Sigmoid colon (tissue), 7 donors: ENCODE measurements around the gene NMT1. TPM values are rescaled to one million over a fixed set of nuclear protein-coding genes. Genes with fewer than 3 reads are reported as not detected.
A peak's percentile ranks its signal among the peaks of the same experiment; 100 is the strongest.

Experiments used
- DNase-seq: peaks from one replicate; pipeline ENCODE4 v3.0.0-alpha.2; 2019
- H3K27ac ChIP-seq, 4 donors: fragments of 200-600 bp; sonication (generic); one replicate each; pipeline ENCODE4 v1.5.1; 2016 to 2019; ENCODE audit warnings: mild to moderate bottlenecking in 1 of 4
- H3K27me3 ChIP-seq, 3 donors: fragments of 200-600 bp; sonication (generic); one replicate each; pipeline ENCODE4 v1.5.1; 2019; ENCODE audit warnings: mild to moderate bottlenecking in 1 of 3
- H3K36me3 ChIP-seq, 4 donors: fragments of 200-600 bp; sonication (generic); one replicate each; pipeline ENCODE4 v1.5.1; 2016 to 2019
- H3K4me1 ChIP-seq, 4 donors: fragments of 200-600 bp; sonication (generic); one replicate each; pipeline ENCODE4 v1.5.1; 2017 to 2019
- H3K4me3 ChIP-seq, 4 donors: fragments of 200-600 bp; sonication (generic); one replicate each; pipeline ENCODE4 v1.5.1; 2017 to 2019; ENCODE audit warnings: mild to moderate bottlenecking in 2 of 4, moderate library complexity in 1 of 4
- H3K9me3 ChIP-seq, 4 donors: fragments of 200-600 bp in 3 of 4; sonication (generic) in 3 of 4; one replicate each; pipeline versions ENCODE4 v1.5.1 to v1.6.1; 2013 to 2019
- EP300 ChIP-seq, 4 donors: sonication (generic); formaldehyde crosslinking; IDR thresholded peaks; one replicate each; pipeline ENCODE4 v1.6.1; 2017; ENCODE audit warnings: antibody characterized with exemption in 4 of 4
- POLR2A ChIP-seq, 2 donors: fragments of 450-650 bp; IDR thresholded peaks; one replicate each; pipeline ENCODE4 v1.6.1; 2016; ENCODE audit warnings: antibody characterized with exemption in 2 of 2, mild to moderate bottlenecking in 2 of 2, moderate library complexity in 2 of 2
- POLR2AphosphoS5 ChIP-seq, 4 donors: sonication (generic); formaldehyde crosslinking; IDR thresholded peaks; one replicate each; pipeline ENCODE4 v1.6.1; 2017; ENCODE audit warnings: antibody characterized with exemption in 4 of 4
- WGBS, 2 donors: extraction: QIAGEN DNeasy Blood & Tissue Kit; methylation state at CpG; one replicate each; pipeline ENCODE4 v1.1.7; 2013; 5-methylcytosine and 5-hydroxymethylcytosine counted together
- intact Hi-C: fragments of 100-400 bp; cut with DNase I; formaldehyde crosslinking; loops from one replicate; pipeline ENCODE4 v1.15.1; 2023
- polyA plus RNA-seq, 3 donors: library from polyadenylated mRNA; stranded (reverse); fragments of 200-250 nt; gene quantifications; one replicate each; pipeline ENCODE4 v1.2.3, GENCODE V29; 2013
- total RNA-seq, 4 donors: library from RNA; depleted of rRNA; stranded (reverse); fragments of >200 nt; gene quantifications; one replicate each; pipeline ENCODE4 v1.1.0, GENCODE V29; 2016
- TF ChIP-seq, protein P1 (sequence below), 4 experiments: fragments of 450-650 bp in 3 of 4; fragments of 200-600 bp in 1 of 4; IDR thresholded peaks; one replicate each; pipeline ENCODE4 v1.5.1; 2016 to 2019; ENCODE audit warnings: antibody characterized with exemption in 4 of 4, mild to moderate bottlenecking in 3 of 4, moderate library complexity in 2 of 4
- donor health status: healthy with polysubstance abuse.
- donor health status: Bipolar disorder and iron deficiency.
- donor health status: healthy.

NMT1 gene
- total and polyA plus RNA-seq, 7 donors: 13.2 to 59.2 (median 41.0) TPM

- Histone ChIP-seq H3K4me3 (no peak overlapping the region), H3K36me3 (peaks cover 16 to 74% (median 51%) of the 10 kb centered on the region in 4 donors), H3K27me3 (no peaks in the 10 kb centered on the region), H3K4me1 (peaks cover 0 to 66% (median 54%) of the 10 kb centered on the region in 4 donors), H3K9me3 (no peaks in the 10 kb centered on the region), H3K27ac (peak overlapping the region; percentile 41 to 87 (median 84))
- intact Hi-C loops: no loop called here
- WGBS, 2 donors: 57 to 82% methylated on average over 12 of the region's 12 CpGs
- DNase-seq: no peak
- TF ChIP-seq POLR2AphosphoS5 (IDR thresholded peaks at IDR 0.05): peak in 1 of 4 donors; percentile 3
- TF ChIP-seq EP300 (IDR thresholded peaks at IDR 0.05): no peak
Observed at GRCh38 chr17:45108595-45109521, 47.7 kb downstream of the NMT1 start.

- Histone ChIP-seq H3K27me3 (no peaks in the 10 kb centered on the region), H3K4me1 (peaks cover 0 to 58% (median 50%) of the 10 kb centered on the region in 4 donors), H3K9me3 (no peaks in the 10 kb centered on the region), H3K36me3 (peaks cover 0 to 65% (median 37%) of the 10 kb centered on the region in 4 donors), H3K4me3 (no peak overlapping the region), H3K27ac (peak overlapping the region; percentile 81 to 87 (median 84))
- WGBS, 2 donors: 86 to 89% methylated on average over 16 of the region's 16 CpGs
- TF ChIP-seq POLR2A (IDR thresholded peaks at IDR 0.05): no peak
- TF ChIP-seq POLR2AphosphoS5 (IDR thresholded peaks at IDR 0.05): peak in 1 of 4 donors; percentile 9
- no peak for TF ChIP-seq EP300 (IDR thresholded peaks at IDR 0.05)
- TF ChIP-seq, protein P1, sequence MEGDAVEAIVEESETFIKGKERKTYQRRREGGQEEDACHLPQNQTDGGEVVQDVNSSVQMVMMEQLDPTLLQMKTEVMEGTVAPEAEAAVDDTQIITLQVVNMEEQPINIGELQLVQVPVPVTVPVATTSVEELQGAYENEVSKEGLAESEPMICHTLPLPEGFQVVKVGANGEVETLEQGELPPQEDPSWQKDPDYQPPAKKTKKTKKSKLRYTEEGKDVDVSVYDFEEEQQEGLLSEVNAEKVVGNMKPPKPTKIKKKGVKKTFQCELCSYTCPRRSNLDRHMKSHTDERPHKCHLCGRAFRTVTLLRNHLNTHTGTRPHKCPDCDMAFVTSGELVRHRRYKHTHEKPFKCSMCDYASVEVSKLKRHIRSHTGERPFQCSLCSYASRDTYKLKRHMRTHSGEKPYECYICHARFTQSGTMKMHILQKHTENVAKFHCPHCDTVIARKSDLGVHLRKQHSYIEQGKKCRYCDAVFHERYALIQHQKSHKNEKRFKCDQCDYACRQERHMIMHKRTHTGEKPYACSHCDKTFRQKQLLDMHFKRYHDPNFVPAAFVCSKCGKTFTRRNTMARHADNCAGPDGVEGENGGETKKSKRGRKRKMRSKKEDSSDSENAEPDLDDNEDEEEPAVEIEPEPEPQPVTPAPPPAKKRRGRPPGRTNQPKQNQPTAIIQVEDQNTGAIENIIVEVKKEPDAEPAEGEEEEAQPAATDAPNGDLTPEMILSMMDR (IDR thresholded peaks at IDR 0.05): no peak
- peak; percentile 89 for DNase-seq
- intact Hi-C loops: no loop called here
Observed at GRCh38 chr17:45110676-45111611, 49.8 kb downstream of the NMT1 start.

GRCh38 chr17:45111850-45112249 is 50.7 kb downstream of the NMT1 start:
- peaks cover 0 to 49% (median 42%) of the 10 kb centered on the region in 4 donors for H3K4me1 ChIP-seq
- H3K36me3 ChIP-seq: peaks cover 0 to 65% (median 30%) of the 10 kb centered on the region in 4 donors
- no peak for DNase-seq
- peak overlapping the region; percentile 81 to 87 (median 84) for H3K27ac ChIP-seq
- 78 to 93% methylated on average over 11 of the region's 11 CpGs for WGBS, 2 donors
- no peaks in the 10 kb centered on the region for H3K27me3 ChIP-seq
- H3K9me3 ChIP-seq: no peaks in the 10 kb centered on the region
- no peak for TF ChIP-seq EP300 (IDR thresholded peaks at IDR 0.05)
- no peak for TF ChIP-seq POLR2AphosphoS5 (IDR thresholded peaks at IDR 0.05)
- no peak for TF ChIP-seq POLR2A (IDR thresholded peaks at IDR 0.05)
- TF ChIP-seq, protein P1 (IDR thresholded peaks at IDR 0.05): no peak
- H3K4me3 ChIP-seq: no peak overlapping the region
- intact Hi-C loops: no loop called here

- Histone ChIP-seq H3K9me3 (no peaks in the 10 kb centered on the region), H3K27ac (peak overlapping the region; percentile 81 to 87 (median 84)), H3K4me1 (peaks cover 0 to 39% (median 33%) of the 10 kb centered on the region in 4 donors), H3K4me3 (no peak overlapping the region), H3K36me3 (peaks cover 6 to 64% (median 29%) of the 10 kb centered on the region in 4 donors), H3K27me3 (no peaks in the 10 kb centered on the region)
- DNase-seq: no peak
- intact Hi-C loops: no loop called here
- WGBS, 2 donors: 92 to 95% methylated on average over 23 of the region's 23 CpGs
- TF ChIP-seq POLR2A (IDR thresholded peaks at IDR 0.05): no peak
- no peak for TF ChIP-seq EP300 (IDR thresholded peaks at IDR 0.05)
- no peak for TF ChIP-seq POLR2AphosphoS5 (IDR thresholded peaks at IDR 0.05)
- TF ChIP-seq, protein P1 (IDR thresholded peaks at IDR 0.05): no peak
Observed at GRCh38 chr17:45112559-45113423, 51.7 kb downstream of the NMT1 start.
